Left colon (tissue), 2 donors: Measurements from ENCODE around the gene INO80E. TPM values are rescaled to one million over a fixed set of nuclear protein-coding genes. Genes with fewer than 3 reads are reported as not detected.
"Not testable (repeated sequence)": the region's sequence is repeated elsewhere in the genome, so short reads cannot be mapped to it uniquely, and the experiment has no call there.

ENCODE experiments used
- ATAC-seq: fragments of 200-7000 bp; cut with Tn5 transposase; one replicate; pipeline ENCODE4 v1.9.1; 2020; ENCODE audit warnings: mild to moderate bottlenecking, moderate library complexity
- DNase-seq, 2 donors: peaks; one replicate each; pipeline ENCODE4 v3.0.0-alpha.2; 2020
- intact Hi-C, 2 donors: fragments of 100-400 bp; cut with DNase I in 1 of 2; cut with micrococcal nuclease in 1 of 2; formaldehyde crosslinking; loops; one replicate each; pipeline versions ENCODE4 v1.11.2 to v1.14.0; 2022; cut with DNase I, micrococcal nuclease
- total RNA-seq, 2 donors: library from RNA; stranded (reverse); fragmentation: NEBNext Ultra II Directional; extraction: Animal tissue kit (Norgen Biotek cat#: 25700); gene quantifications; one replicate each; pipeline ENCODE4 v1.2.1, GENCODE V29; 2021
- donor health status: DM: no; HTN: no; CAD: no.
- donor health status: DM: yes; HTN: yes; CAD: no.

Gene INO80E
- total RNA-seq, 2 donors from 2014 or later: 61.4 to 73.7 TPM

- intact Hi-C loops: loop anchor here in 1 of 2 donors (10.0 kb wide), 1 partner anchor 80 kb away; the partner anchor contains the start of gene KCTD13
- ATAC-seq (peak; percentile 42), DNase-seq (no peak)
These were observed 8.8 kb downstream of the INO80E start for GRCh38 chr16:30004811-30005242.

- no peak for DNase-seq
- peak; percentile 70 for ATAC-seq
- intact Hi-C loops: loop anchor here in 1 of 2 donors (10.0 kb wide), 1 partner anchor 81 kb away; the partner anchor contains the start of gene KCTD13
These were observed 9.5 kb downstream of the INO80E start for GRCh38 chr16:30005341-30006094.

DNA sequence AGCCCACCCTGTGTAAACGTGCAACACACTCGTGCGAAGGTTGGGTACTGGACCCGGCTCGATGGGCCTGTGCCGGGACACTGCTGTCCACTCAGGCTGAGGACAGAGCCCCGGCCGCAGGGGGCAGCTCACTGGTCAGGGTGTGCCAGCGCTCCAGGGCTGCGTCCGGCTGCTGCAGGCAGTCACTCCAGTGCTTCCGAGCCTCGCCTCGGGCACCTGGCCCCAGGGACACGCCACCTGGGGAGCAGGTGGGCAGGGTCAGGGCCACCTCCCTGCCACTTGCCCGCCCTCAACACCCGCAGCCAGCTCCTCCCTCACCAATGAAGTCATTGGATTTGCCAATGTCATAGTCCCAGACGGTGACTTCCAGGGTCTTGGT lies 10.0 kb downstream of the INO80E start:
- intact Hi-C loops: loop anchor here in 1 of 2 donors (10.0 kb wide), 1 partner anchor 81 kb away; the partner anchor contains the start of gene KCTD13
- DNase-seq: no peak
- ATAC-seq: peak; percentile 5

DNA sequence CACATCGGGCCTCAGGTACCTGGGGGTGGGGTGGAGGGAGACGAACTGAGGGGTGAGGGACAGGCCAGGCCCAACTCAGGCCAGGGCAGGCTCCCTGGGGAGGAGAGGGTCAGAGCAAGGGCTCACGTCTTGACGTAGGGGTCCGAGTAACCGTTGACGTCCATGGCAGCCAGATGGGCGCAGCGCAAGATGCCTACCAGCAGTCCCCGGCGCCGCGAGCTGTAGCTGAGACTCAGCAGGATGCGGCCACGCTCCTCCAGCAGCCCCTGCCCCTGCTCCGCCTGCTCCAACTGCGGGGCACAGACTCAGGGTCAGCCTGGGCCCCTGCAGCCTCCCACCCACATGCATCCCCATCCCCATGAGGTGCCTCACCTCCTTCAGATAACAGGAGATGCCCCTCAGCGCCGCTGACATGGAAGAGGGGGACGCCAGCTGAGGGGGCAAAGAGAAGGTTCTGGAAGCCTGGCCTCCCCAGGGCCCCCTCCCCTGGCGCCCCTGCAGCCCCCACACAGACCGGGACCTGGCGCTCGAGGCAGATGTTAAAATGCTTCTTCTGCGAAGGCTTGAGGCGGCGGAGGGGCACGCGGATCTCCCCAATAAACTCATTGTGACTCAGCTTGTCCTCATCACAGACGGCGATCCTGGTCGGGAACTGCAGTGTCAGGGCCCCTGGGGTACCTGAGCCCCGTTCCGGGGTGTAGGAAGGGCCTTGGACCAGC lies 10.8 kb downstream of the INO80E start:
- no peak for ATAC-seq
- DNase-seq: no peak
- intact Hi-C loops: loop anchor here in 1 of 2 donors (10.0 kb wide), 1 partner anchor 82 kb away; the partner anchor contains the start of gene KCTD13

DNA sequence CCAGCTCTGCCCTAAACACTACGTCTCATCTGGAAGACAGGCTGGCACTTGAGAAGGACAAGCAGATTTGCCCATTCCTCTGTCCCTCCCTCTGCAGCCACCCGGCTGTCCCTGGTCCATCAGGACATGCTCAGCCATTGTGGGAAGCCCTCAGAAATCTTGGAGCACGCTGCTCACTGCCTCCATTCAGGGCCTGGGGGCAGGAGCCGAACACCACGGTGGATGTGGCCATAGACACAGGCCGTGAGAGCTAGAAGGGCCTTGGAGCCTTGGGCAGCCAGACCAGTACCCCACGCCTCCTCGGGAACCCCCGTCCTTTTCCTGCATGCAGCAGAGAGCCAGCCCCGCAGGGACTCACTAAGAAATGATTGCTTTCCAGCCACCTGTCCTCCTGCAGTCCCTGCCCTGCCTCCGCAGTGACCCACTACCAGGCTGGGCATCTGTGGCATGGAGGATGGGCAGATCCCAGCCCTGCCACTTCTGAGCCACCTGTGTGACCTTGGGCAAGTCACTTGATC lies 11.4 kb downstream of the INO80E start:
- DNase-seq: no peak
- ATAC-seq: no peak
- intact Hi-C loops: loop anchor here in 1 of 2 donors (10.0 kb wide), 1 partner anchor 83 kb away; the partner anchor contains the start of gene KCTD13

- ATAC-seq (no peak), DNase-seq (no peak)
- intact Hi-C loops: loop anchor here in 1 of 2 donors (10.0 kb wide), 1 partner anchor 84 kb away; the partner anchor contains the start of gene KCTD13
These were observed 13.2 kb downstream of the INO80E start for GRCh38 chr16:30009085-30009862.

GRCh38 chr16:30009990-30010843 lies 14.2 kb downstream of the INO80E start:
- intact Hi-C loops: loop anchor here in 1 of 2 donors (10.0 kb wide), 1 partner anchor 85 kb away; the partner anchor contains the start of gene KCTD13
- DNase-seq (no peak), ATAC-seq (peak; percentile 7)

- intact Hi-C loops: no loop called here
- DNase-seq: peak in 1 of 2 donors; percentile 41
- ATAC-seq: peak; percentile 66
These were observed 15.0 kb downstream of the INO80E start, which contains the start of gene DOC2A for GRCh38 chr16:30010844-30011713. Gene DOC2A (minus strand): TSS chr16:30011027. CDS start chr16:30010222, 805 bp downstream.

DNA sequence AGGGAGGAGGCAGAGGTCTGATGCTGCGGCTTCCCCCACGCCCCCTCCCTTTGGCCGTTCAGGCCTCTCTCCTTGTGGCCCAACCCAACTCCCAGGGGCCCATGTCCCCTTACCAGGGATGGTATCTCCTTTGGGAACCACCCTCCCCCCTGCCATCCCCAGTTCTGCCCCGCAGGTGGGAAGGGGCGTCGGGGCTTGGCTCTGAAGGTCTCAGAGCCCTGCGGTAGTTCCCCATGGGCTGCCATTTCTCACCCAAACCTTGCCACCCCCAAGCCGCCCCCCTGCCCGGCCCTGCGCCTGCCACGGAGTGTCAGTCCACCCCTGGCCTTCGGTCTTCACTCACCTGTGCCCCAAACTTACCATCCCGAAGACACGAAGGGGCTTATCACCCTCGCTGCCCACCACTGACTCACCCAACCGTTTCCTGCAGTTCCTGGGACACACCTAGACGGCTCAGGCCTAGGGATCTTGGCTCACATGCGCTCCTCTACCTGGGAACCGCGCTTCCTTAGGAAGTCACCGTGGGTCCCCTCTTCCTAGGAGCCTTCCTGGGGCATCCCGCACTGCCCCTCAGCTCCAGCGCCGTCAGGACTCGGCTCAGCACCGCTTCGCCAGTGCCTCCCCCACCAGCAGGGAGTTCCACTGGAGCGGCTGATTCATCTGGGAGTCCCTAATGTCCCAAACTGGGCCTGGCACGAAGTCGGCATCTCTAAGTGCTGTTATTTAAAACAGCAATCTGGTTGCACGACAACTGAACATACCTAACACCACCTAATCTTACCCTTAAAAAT lies 15.9 kb downstream of the INO80E start:
- DNase-seq (no peak), ATAC-seq (no peak)
- intact Hi-C loops: no loop called here

DNA sequence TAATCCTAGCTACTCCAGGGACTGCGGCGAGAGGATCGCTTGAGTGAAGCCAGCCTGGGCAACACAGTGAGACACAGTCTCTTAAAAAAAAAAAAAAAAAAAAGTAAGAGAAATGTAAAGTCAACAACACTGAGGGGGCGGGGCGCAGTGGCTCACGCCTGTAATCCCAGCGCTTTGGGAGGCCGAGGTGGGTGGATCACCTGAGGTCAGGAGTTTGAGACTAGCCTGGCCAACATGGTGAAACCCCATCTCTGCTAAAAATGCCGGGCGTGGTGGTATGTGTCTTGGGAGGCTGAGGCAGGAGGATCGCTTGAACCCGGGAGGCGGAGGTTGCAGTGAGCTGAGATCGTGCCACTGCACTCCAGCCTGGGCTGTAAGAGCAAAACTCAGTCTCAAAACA lies 16.6 kb downstream of the INO80E start:
- ATAC-seq, DNase-seq, intact Hi-C loops: not testable (repeated sequence)

DNA sequence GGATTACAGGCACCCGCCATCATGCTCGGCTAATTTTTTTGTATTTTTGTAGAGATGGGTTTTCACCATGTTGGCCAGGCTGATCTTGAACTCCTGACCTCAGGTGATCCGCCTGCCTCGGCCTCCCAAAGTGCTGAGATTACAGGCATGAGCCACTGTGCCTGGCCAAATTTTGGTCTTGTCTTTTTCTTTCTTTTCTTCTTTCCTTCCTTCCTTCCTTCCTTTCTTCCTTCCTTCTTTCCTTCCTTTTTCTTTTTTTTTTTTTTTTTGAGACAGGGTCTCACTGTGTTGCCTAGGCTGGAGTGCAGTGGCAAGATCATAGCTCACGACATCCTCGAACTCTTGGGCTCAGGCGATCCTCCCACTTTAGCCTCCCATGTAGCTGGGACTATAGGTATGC lies 19.4 kb downstream of the INO80E start:
- intact Hi-C loops, ATAC-seq: not testable (repeated sequence)

DNA sequence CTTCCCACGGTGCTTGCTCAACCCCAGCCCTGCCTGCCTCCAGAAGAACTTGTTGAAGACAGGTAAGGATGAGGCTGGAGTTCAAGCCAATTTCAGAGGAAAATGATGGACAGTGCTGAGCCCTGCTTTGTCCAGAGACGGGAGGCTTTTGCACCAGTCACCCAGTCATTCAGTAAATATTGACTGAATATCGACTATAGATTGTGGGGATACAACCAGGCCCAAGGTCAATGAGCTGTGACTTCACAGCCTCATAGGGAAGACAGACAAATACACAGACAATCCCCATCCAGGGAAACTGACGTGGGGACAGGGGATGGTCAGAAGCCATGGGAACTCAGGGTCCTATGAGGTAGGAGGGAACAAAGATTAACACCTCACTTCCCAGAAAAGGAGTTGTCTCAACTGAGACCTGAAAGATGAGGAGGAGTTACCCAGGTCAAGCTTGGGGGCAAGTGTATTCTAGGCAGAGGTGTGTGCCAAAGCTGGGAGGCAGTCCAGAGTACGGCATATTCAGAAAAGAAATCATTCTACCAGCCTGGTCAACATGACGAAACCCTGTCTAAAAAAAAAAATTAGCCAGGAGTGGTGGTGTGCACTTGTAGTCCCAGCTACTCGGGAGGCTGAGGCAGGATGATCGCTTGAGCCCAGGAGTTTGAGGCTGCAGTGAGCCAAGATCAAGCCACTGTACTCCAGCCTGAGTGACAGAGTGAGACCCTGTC lies 20.7 kb downstream of the INO80E start:
- no peak for ATAC-seq
- DNase-seq: no peak
- intact Hi-C loops: no loop called here

More for the DNA sequence above, 19.4 kb downstream of the INO80E start:
- not testable (repeated sequence) for DNase-seq

DNA sequence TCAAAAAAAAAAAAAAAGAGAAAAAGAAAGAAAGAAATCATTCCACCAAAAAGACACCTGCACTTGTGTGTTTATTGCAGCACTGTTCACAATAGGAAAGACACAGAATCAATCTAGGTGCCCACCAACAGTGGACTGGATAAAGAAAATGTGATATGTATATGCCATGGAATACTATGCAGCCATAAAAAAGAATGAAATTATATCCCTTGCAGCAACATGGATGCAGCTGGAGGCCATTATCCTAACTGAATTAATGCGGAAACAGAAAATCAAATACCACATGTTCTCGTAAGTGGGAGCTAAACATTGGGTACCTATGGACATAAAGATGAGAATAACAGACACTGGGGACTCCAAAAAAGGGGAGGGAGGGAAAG lies 21.2 kb downstream of the INO80E start:
- intact Hi-C loops: no loop called here
- ATAC-seq (no peak), DNase-seq (no peak)

DNA sequence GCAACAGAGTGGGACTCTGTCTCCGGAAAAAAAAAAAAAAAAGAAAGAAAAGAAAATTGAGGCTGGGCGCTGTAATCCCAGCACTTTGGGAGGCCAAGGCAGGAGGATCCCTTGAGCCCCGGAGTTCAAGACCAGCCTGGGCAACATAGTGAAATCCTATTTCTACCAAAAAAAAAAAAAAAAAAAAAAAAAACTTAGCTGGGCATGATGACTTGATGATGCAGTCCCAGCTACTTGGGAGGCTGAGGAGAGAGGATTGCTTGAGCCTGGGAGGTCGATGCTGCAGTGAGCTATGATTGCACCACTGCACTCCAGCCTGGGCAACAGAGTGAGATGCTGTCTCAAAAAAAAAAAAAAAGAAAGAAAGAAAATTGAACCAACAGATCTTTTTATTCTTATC lies 21.9 kb downstream of the INO80E start:
- DNase-seq, intact Hi-C loops, ATAC-seq: not testable (repeated sequence)

- DNase-seq (no peak), ATAC-seq (no peak)
- intact Hi-C loops: no loop called here
These were observed 22.7 kb downstream of the INO80E start for GRCh38 chr16:30018731-30019158.
